ENCODE data around the gene HAPLN2.

GRCh38 chr1:156644146-156644545 lies 24.9 kb downstream of the HAPLN2 start:
- TF ChIP-seq CTCF (IDR thresholded peaks at IDR 0.05) (no peak), POLR2AphosphoS5 (IDR thresholded peaks at IDR 0.05; ENCODE audit: low read depth, low read length) (no peak), SIN3A (IDR thresholded peaks at IDR 0.05; ENCODE audit: borderline replicate concordance, insufficient read depth, low read depth, low read length) (no peak), TCF7L2 (IDR thresholded peaks at IDR 0.05; ENCODE audit: low read depth, low read length) (no peak)
- TF ChIP-seq, protein P1, sequence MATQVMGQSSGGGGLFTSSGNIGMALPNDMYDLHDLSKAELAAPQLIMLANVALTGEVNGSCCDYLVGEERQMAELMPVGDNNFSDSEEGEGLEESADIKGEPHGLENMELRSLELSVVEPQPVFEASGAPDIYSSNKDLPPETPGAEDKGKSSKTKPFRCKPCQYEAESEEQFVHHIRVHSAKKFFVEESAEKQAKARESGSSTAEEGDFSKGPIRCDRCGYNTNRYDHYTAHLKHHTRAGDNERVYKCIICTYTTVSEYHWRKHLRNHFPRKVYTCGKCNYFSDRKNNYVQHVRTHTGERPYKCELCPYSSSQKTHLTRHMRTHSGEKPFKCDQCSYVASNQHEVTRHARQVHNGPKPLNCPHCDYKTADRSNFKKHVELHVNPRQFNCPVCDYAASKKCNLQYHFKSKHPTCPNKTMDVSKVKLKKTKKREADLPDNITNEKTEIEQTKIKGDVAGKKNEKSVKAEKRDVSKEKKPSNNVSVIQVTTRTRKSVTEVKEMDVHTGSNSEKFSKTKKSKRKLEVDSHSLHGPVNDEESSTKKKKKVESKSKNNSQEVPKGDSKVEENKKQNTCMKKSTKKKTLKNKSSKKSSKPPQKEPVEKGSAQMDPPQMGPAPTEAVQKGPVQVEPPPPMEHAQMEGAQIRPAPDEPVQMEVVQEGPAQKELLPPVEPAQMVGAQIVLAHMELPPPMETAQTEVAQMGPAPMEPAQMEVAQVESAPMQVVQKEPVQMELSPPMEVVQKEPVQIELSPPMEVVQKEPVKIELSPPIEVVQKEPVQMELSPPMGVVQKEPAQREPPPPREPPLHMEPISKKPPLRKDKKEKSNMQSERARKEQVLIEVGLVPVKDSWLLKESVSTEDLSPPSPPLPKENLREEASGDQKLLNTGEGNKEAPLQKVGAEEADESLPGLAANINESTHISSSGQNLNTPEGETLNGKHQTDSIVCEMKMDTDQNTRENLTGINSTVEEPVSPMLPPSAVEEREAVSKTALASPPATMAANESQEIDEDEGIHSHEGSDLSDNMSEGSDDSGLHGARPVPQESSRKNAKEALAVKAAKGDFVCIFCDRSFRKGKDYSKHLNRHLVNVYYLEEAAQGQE (IDR thresholded peaks at IDR 0.05; ENCODE audit: insufficient read depth in 1 of 2, low read depth in 2 of 2, low read length in 1 of 2), result no peak
